H1 (cell line): ENCODE data around the gene NUP58. TPM values are rescaled to one million over a fixed set of nuclear protein-coding genes. Genes with fewer than 3 reads are reported as not detected.

Experiments
- CTCF ChIA-PET: fragments of 300-600 bp; sonication (Branson Sonifier 250); formaldehyde crosslinking; loops from one replicate; lab custom pipeline; 2021; ENCODE audit not compliant: partially characterized antibody; lab: Charles Lee
- POLR2A ChIA-PET: fragments of 300-600 bp; sonication (Branson Sonifier 250); formaldehyde crosslinking; loops from one replicate; lab custom pipeline; 2021; ENCODE audit warnings: inconsistent platforms; ENCODE audit not compliant: partially characterized antibody; lab: Charles Lee
- DNase-seq, 2 experiments: peaks; one replicate each; pipeline versions ENCODE4 v3.0.0 to v3.0.0-alpha.2; 2010 to 2022; ENCODE audit warnings: low spot score in 2 of 2, low read depth in 1 of 2, mixed read lengths in 1 of 2
- FAIRE-seq: peaks from 2 replicates; lab custom pipeline; 2011; peaks lifted over from hg19 to GRCh38; lab: Jason Lieb, UNC
- H2AFZ ChIP-seq: 2 replicates; pipeline ENCODE4 v1.8.1; 2012; ENCODE audit warnings: low read length, inconsistent platforms
- H2AK5ac ChIP-seq: 2 replicates; pipeline ENCODE4 v1.6.1; 2013; ENCODE audit warnings: low read depth, low read length
- H2BK120ac ChIP-seq: replicated peaks from 2 replicates; pipeline ENCODE3; 2013; ENCODE audit warnings: low read depth, low read length, inconsistent platforms
- H2BK12ac ChIP-seq: 2 replicates; pipeline ENCODE4 v1.6.1; 2013; ENCODE audit warnings: low read depth, low read length
- H2BK15ac ChIP-seq: 2 replicates; pipeline ENCODE4 v1.6.1; 2013; ENCODE audit warnings: low read length
- H2BK20ac ChIP-seq: 2 replicates; pipeline ENCODE4 v1.6.1; 2013; ENCODE audit warnings: low read length
- H2BK5ac ChIP-seq: 2 replicates; pipeline ENCODE4 v1.6.1; 2013; ENCODE audit warnings: low read depth, low read length
- H3K14ac ChIP-seq: 2 replicates; pipeline ENCODE4 v1.6.1; 2013; ENCODE audit warnings: inconsistent platforms; ENCODE audit not compliant: insufficient read length
- H3K18ac ChIP-seq: 2 replicates; pipeline ENCODE4 v1.6.1; 2013; ENCODE audit warnings: low read length; ENCODE audit errors: extremely low read depth
- H3K23ac ChIP-seq: 2 replicates; pipeline ENCODE4 v1.6.1; 2013; ENCODE audit warnings: inconsistent platforms; ENCODE audit not compliant: insufficient read length
- H3K23me2 ChIP-seq: 2 replicates; pipeline ENCODE4 v1.6.1; 2013; ENCODE audit warnings: low read depth, low read length
- H3K27ac ChIP-seq: 2 replicates; pipeline ENCODE4 v1.6.1; 2011; ENCODE audit warnings: low read depth, low read length, inconsistent platforms
- H3K27me3 ChIP-seq, 4 experiments: replicated peaks in 1 of 4; 1 replicate in 1 of 4; 2 replicates in 3 of 4; pipeline versions ENCODE4 v1.6.1 to v1.8.1; 2011 to 2013; ENCODE audit warnings: low read length in 3 of 4, mild to moderate bottlenecking in 3 of 4, inconsistent platforms in 2 of 4, mixed read lengths in 2 of 4, moderate library complexity in 1 of 4; ENCODE audit not compliant: control insufficient read depth in 3 of 4, insufficient read depth in 3 of 4; ENCODE audit errors: extremely low read depth in 1 of 4
- H3K36me3 ChIP-seq, 4 experiments: 2 replicates each; pipeline versions ENCODE4 v1.6.1 to v1.8.1; 2011 to 2013; ENCODE audit warnings: mild to moderate bottlenecking in 4 of 4, low read length in 3 of 4, moderate library complexity in 2 of 4, control low read depth in 1 of 4, inconsistent platforms in 1 of 4; ENCODE audit not compliant: insufficient read depth in 4 of 4, control insufficient read depth in 2 of 4
- H3K4ac ChIP-seq: replicated peaks from 2 replicates; pipeline ENCODE3; 2013; ENCODE audit warnings: low read length, low read depth, mixed read lengths, inconsistent platforms; ENCODE audit not compliant: insufficient read length
- H3K4me1 ChIP-seq, 4 experiments: replicated peaks in 1 of 4; 1 replicate in 1 of 4; 2 replicates in 3 of 4; pipeline versions ENCODE4 v1.6.1 to v1.8.1; 2011 to 2013; ENCODE audit warnings: low read length in 3 of 4, inconsistent platforms in 2 of 4, mixed read lengths in 1 of 4; ENCODE audit not compliant: insufficient read depth in 4 of 4, control insufficient read depth in 3 of 4
- H3K4me2 ChIP-seq, 2 experiments: 2 replicates each; pipeline versions ENCODE4 v1.6.1 to v1.8.1; 2011 to 2013; ENCODE audit warnings: low read depth in 2 of 2, low read length in 2 of 2, control low read depth in 1 of 2, inconsistent platforms in 1 of 2, mild to moderate bottlenecking in 1 of 2; ENCODE audit not compliant: insufficient read depth in 1 of 2
- H3K4me3 ChIP-seq, 4 experiments: fragments of 200-600, 300-600 bp in 1 of 4; sonication (generic), shearing (Covaris generic), sonication (Bioruptor Twin) in 1 of 4; 2 replicates each; pipeline versions ENCODE4 v1.5.1 to v1.8.1; 2011 to 2016; ENCODE audit warnings: low read length in 4 of 4, low read depth in 3 of 4, control low read depth in 2 of 4, inconsistent platforms in 2 of 4, mild to moderate bottlenecking in 2 of 4, mixed read lengths in 1 of 4, moderate library complexity in 1 of 4; ENCODE audit not compliant: insufficient read depth in 2 of 4; ENCODE audit errors: extremely low read depth in 1 of 4
- H3K56ac ChIP-seq: replicated peaks from 2 replicates; pipeline ENCODE3; 2013; ENCODE audit warnings: low read depth, mild to moderate bottlenecking, mixed read lengths, low read length, inconsistent platforms; ENCODE audit not compliant: insufficient read length
- H3K79me1 ChIP-seq: 2 replicates; pipeline ENCODE4 v1.6.1; 2013; ENCODE audit warnings: low read depth, low read length, control low read depth
- H3K79me2 ChIP-seq, 2 experiments: 2 replicates each; pipeline versions ENCODE4 v1.6.1 to v1.8.1; 2012 to 2013; ENCODE audit warnings: low read length in 2 of 2, mild to moderate bottlenecking in 2 of 2, inconsistent platforms in 1 of 2; ENCODE audit not compliant: insufficient read depth in 2 of 2, control insufficient read depth in 1 of 2
- H3K9ac ChIP-seq, 4 experiments: replicated peaks in 1 of 4; 1 replicate in 1 of 4; 2 replicates in 3 of 4; pipeline versions ENCODE4 v1.6.1 to v1.8.1; 2011 to 2013; ENCODE audit warnings: low read depth in 3 of 4, low read length in 3 of 4, control low read depth in 2 of 4, mild to moderate bottlenecking in 2 of 4, moderate library complexity in 2 of 4, inconsistent platforms in 1 of 4; ENCODE audit errors: extremely low read depth in 1 of 4
- H3K9me3 ChIP-seq, 2 experiments: 2 replicates each; pipeline versions ENCODE4 v1.6.1 to v1.8.1; 2012 to 2013; ENCODE audit warnings: mild to moderate bottlenecking in 2 of 2, moderate library complexity in 2 of 2, control low read depth in 1 of 2, inconsistent platforms in 1 of 2, low read depth in 1 of 2, low read length in 1 of 2, mixed read lengths in 1 of 2; ENCODE audit not compliant: insufficient read depth in 2 of 2
- H4K20me1 ChIP-seq, 2 experiments: replicated peaks in 1 of 2; 2 replicates each; pipeline versions ENCODE3 to v1.8.1; 2011 to 2013; ENCODE audit warnings: inconsistent platforms in 2 of 2, low read length in 2 of 2, mild to moderate bottlenecking in 1 of 2; ENCODE audit not compliant: insufficient read depth in 2 of 2, control insufficient read depth in 1 of 2
- H4K5ac ChIP-seq: 2 replicates; pipeline ENCODE4 v1.6.1; 2013; ENCODE audit warnings: low read length, low read depth, mixed read lengths, inconsistent platforms; ENCODE audit not compliant: insufficient read length
- H4K8ac ChIP-seq: 2 replicates; pipeline ENCODE4 v1.8.0; 2013; ENCODE audit warnings: mild to moderate bottlenecking, moderate library complexity, low read length, inconsistent platforms; ENCODE audit not compliant: insufficient read depth; ENCODE audit errors: extremely low read depth
- H4K91ac ChIP-seq: replicated peaks from 2 replicates; pipeline ENCODE3; 2013; ENCODE audit warnings: low read length, mixed read lengths, inconsistent platforms; ENCODE audit not compliant: insufficient read length
- CBX5 ChIP-seq: fragments of 300-800, 300-1000 bp; sonication (generic); IDR thresholded peaks from 2 replicates; pipeline ENCODE4 v1.7.1; 2016; ENCODE audit warnings: antibody characterized with exemption, low read length, low read depth
- EGR1 ChIP-seq: IDR thresholded peaks from 2 replicates; pipeline ENCODE4 v1.6.1; 2011; ENCODE audit warnings: low read depth, low read length, borderline replicate concordance
- GABPA ChIP-seq: IDR thresholded peaks from 2 replicates; pipeline ENCODE4 v1.6.1; 2011; ENCODE audit warnings: mild to moderate bottlenecking, low read length, moderate library complexity, borderline replicate concordance; ENCODE audit not compliant: insufficient read depth
- GTF2F1 ChIP-seq: IDR thresholded peaks from 2 replicates; pipeline ENCODE4 v1.6.1; 2012; ENCODE audit warnings: low read depth, low read length, improper control_type of control experiment, borderline replicate concordance
- HDAC6 ChIP-seq: IDR thresholded peaks from one replicate; pipeline ENCODE4 v1.7.1; 2012; ENCODE audit warnings: low read depth, mild to moderate bottlenecking, inconsistent platforms, low read length, moderate library complexity
- JUN ChIP-seq: IDR thresholded peaks from 2 replicates; pipeline ENCODE4 v1.6.1; 2011; ENCODE audit warnings: low read depth, mild to moderate bottlenecking, improper control_type of control experiment, low read length
- RAD21 ChIP-seq, 2 experiments: IDR thresholded peaks in 1 of 2; conservative IDR thresholded peaks in 1 of 2; 2 replicates each; pipeline ENCODE4 v1.6.1; 2011; ENCODE audit warnings: low read depth in 2 of 2, low read length in 2 of 2, improper control_type of control experiment in 1 of 2, inconsistent platforms in 1 of 2, mild to moderate bottlenecking in 1 of 2, moderate library complexity in 1 of 2
- TAF7 ChIP-seq: optimal IDR thresholded peaks from 2 replicates; pipeline ENCODE3; 2011; ENCODE audit warnings: low read depth, mild to moderate bottlenecking, inconsistent platforms, low read length, moderate library complexity, borderline replicate concordance
- USF2 ChIP-seq: IDR thresholded peaks from 2 replicates; pipeline ENCODE4 v1.6.1; 2011; ENCODE audit warnings: low read length, improper control_type of control experiment
- WGBS, 2 experiments: shearing (Covaris generic) in 1 of 2; methylation state at CpG; one replicate each; pipeline versions ENCODE4 v1.1.6 to v1.1.7; 2013 to 2015; ENCODE audit warnings: low lambda C conversion rate in 2 of 2, mixed read lengths in 2 of 2, inconsistent platforms in 1 of 2, low coverage in 1 of 2, missing lambda C conversion rate in 1 of 2; ENCODE audit not compliant: insufficient replicate concordance in 2 of 2, insufficient coverage in 1 of 2, insufficient read length in 1 of 2; ENCODE audit errors: extremely low coverage in 1 of 2, missing lambda C conversion rate in 1 of 2; 5-methylcytosine and 5-hydroxymethylcytosine counted together
- polyA plus RNA-seq, 7 experiments: library from polyadenylated mRNA; depleted of rRNA in 3 of 7; stranded (reverse) in 5 of 7; unstranded in 2 of 7; fragments of >200 nt in 5 of 7; fragments of 200-250 nt in 2 of 7; gene quantifications; 1 replicate in 5 of 7; 2 replicates in 1 of 7; 4 replicates in 1 of 7; pipeline versions ENCODE4 v1.2.1 to v1.2.3, GENCODE V29; 2011 to 2013; ENCODE audit warnings: missing spikeins in 2 of 7, mixed read lengths in 2 of 7
- total RNA-seq: library from RNA; stranded (reverse); fragmentation: NEBNext Ultra II Directional; extraction: Animal tissue kit (Norgen Biotek cat#: 25700); gene quantifications from 2 replicates; pipeline ENCODE4 v1.2.1, GENCODE V29; 2021
- TF ChIP-seq, protein P1 (sequence below): IDR thresholded peaks from 2 replicates; pipeline ENCODE4 v1.6.1; 2011; ENCODE audit warnings: low read depth, mild to moderate bottlenecking, low read length; ENCODE audit not compliant: insufficient read depth

Gene NUP58
- total and polyA plus RNA-seq, 2 of the 8 experiments (the other 6 are each of a cell fraction or from before 2014, with no cell fraction given): 35.0 to 53.8 TPM

DNA sequence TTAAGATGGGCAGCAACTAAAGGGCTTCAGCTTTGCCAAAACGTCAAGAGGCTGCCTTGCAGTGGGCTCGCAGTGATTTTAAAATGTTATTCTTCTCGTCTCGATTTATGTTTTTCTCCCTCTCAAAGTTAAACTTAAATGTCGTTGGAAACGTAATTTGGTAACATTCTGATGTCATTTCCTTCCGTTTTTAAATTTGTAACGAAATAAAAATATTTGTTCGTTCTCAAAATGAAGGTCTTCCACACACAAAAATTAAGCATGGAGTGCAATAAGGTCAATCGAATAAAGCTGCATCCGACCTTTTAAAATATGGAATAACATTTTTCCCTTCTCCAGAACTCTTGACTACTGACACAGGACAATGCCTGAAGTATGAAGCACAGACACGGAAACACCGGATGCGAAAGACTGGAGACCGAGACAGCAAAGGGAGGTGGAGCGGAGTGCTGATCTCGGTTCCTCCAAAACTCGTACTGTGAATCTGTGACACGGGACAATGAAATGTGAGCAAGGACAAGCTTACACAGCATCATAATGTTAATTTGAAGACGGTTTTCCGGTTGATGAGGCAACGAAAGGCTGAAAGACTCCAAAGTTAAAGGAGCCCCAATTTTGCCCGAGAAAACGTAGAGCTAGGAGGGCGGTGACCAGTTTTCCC, 15.0 kb upstream of the NUP58 start:
- FAIRE-seq: peak; percentile 28
- Histone ChIP-seq H3K18ac (no peak overlapping the region), H3K4me1 (no peaks in the 10 kb centered on the region), H3K4ac (no peak overlapping the region), H3K4me2 (peak overlapping the region; percentile 78 to 98), H2BK15ac (no peak overlapping the region), H4K91ac (no peak overlapping the region), H2AK5ac (no peak overlapping the region), H4K8ac (no peak overlapping the region), H3K23ac (no peak overlapping the region), H3K36me3 (no peaks in the 10 kb centered on the region), H3K27ac (no peak overlapping the region), H3K9ac (peak overlapping the region; percentile 14 to 64 (median 56)), H3K23me2 (peaks cover 5% of the 10 kb centered on the region; the same call in 1 of the 2 replicates), H3K4me3 (peak overlapping the region; percentile 54 to 90 (median 77)), H3K56ac (no peak overlapping the region), H3K27me3 (peaks cover 0 to 3% (median 0%) of the 10 kb centered on the region in 4 experiments; a peak in 1 of 7 replicates), H3K14ac (no peak overlapping the region), H3K79me1 (no peaks in the 10 kb centered on the region), H2BK120ac (no peak overlapping the region), H2BK5ac (0 out of 2 replicates have a peak overlapping the region, but pooled peaks have one; percentile 10), H4K20me1 (no peaks in the 10 kb centered on the region), H3K79me2 (no peaks in the 10 kb centered on the region; a peak in 1 of 4 replicates), H2BK12ac (no peak overlapping the region), H4K5ac (no peak overlapping the region), H2BK20ac (no peak overlapping the region), H3K9me3 (no peaks in the 10 kb centered on the region), H2AFZ (peak overlapping the region; percentile 47)
- no peak for DNase-seq
- ChIA-PET CTCF (interaction anchor here (0.7 to 2.7 kb wide), 7 partner anchors 10 to 90 kb away, joined by 3 to 13 read pairs (median 3); no protein-coding TSS in a partner anchor), POLR2A (interaction anchor here (1.0 to 1.2 kb wide), 2 partner anchors 15 kb away, joined by 3 to 6 read pairs; partner anchors contain the start of gene NUP58)
- WGBS, 2 experiments: 17% methylated on average over 25 of the region's 25 CpGs; no CpG with 5 or more reads in 1 of the 2 experiments
- TF ChIP-seq EGR1: no peak
- no peak for TF ChIP-seq TAF7
- no peak for TF ChIP-seq RAD21 (IDR thresholded peaks at IDR 0.05 in 1 of 2, conservative IDR thresholded peaks at IDR 0.05 in 1 of 2; ENCODE audit: low read depth in 2 of 2, low read length in 2 of 2)
- no peak for TF ChIP-seq USF2
- TF ChIP-seq HDAC6: no peak
- no peak for TF ChIP-seq GTF2F1
- TF ChIP-seq, protein P1, sequence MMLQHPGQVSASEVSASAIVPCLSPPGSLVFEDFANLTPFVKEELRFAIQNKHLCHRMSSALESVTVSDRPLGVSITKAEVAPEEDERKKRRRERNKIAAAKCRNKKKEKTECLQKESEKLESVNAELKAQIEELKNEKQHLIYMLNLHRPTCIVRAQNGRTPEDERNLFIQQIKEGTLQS: no peak
- no peak for TF ChIP-seq CBX5
- TF ChIP-seq GABPA: no peak
- no peak for TF ChIP-seq JUN
